SK-N-SH treated with all-trans-retinoic acid at 6 μM for 48 hours (cell line): ENCODE data around the gene ZNF514.

Experiments
- ATAC-seq: fragments of 200-7000 bp; cut with Tn5 transposase; 3 replicates; pipeline ENCODE4 v1.9.1; 2020; ENCODE audit warnings: mild to moderate bottlenecking, moderate library complexity
- ARNTL ChIP-seq: fragments of 450-650 bp; formaldehyde crosslinking; IDR thresholded peaks from 2 replicates; pipeline ENCODE4 v1.5.0; 2020; ENCODE audit warnings: low read depth, mild to moderate bottlenecking, moderate library complexity, borderline replicate concordance
- BACH2 ChIP-seq: fragments of 250-450 bp; sonication (Bioruptor Pico); IDR thresholded peaks from 2 replicates; pipeline ENCODE4 v1.9.0; 2021; ENCODE audit warnings: mild to moderate bottlenecking, borderline replicate concordance
- CREB5 ChIP-seq: fragments of 250-450 bp; sonication (Bioruptor Pico); IDR thresholded peaks from 2 replicates; pipeline ENCODE4 v1.5.1; 2020; ENCODE audit warnings: low read depth, mild to moderate bottlenecking, moderate library complexity
- CSDC2 ChIP-seq: fragments of 250-450 bp; sonication (Bioruptor Pico); IDR thresholded peaks from 2 replicates; pipeline ENCODE4 v1.5.0; 2020; ENCODE audit warnings: mild to moderate bottlenecking, moderate library complexity
- CSRNP3 ChIP-seq: fragments of 250-450 bp; sonication (Bioruptor Pico); IDR thresholded peaks from 2 replicates; pipeline ENCODE4 v1.5.1; 2021; ENCODE audit warnings: mild to moderate bottlenecking, moderate library complexity
- GLIS3 ChIP-seq: fragments of 250-450 bp; sonication (Bioruptor Pico); IDR thresholded peaks from 2 replicates; pipeline ENCODE4 v1.5.0; 2020; ENCODE audit warnings: mild to moderate bottlenecking, moderate library complexity
- ISL1 ChIP-seq: fragments of 250-450 bp; sonication (Bioruptor Pico); IDR thresholded peaks from 2 replicates; pipeline ENCODE4 v2.1.2; 2022; ENCODE audit warnings: mild to moderate bottlenecking, moderate library complexity
- OSR1 ChIP-seq: fragments of 250-450 bp; sonication (Bioruptor Pico); IDR thresholded peaks from 2 replicates; pipeline ENCODE4 v1.8.0; 2022; ENCODE audit warnings: moderate library complexity, mild to moderate bottlenecking, inconsistent platforms
- PATZ1 ChIP-seq: fragments of 250-450 bp; sonication (Bioruptor Pico); IDR thresholded peaks from 2 replicates; pipeline ENCODE4 v1.8.0; 2020; ENCODE audit warnings: mild to moderate bottlenecking, moderate library complexity, borderline replicate concordance
- PPARA ChIP-seq: fragments of 250-450 bp; sonication (Bioruptor Pico); IDR thresholded peaks from 2 replicates; pipeline ENCODE4 v1.5.0; 2020; ENCODE audit warnings: mild to moderate bottlenecking, borderline replicate concordance
- RARB ChIP-seq: fragments of 250-450 bp; sonication (Bioruptor Pico); IDR thresholded peaks from 2 replicates; pipeline ENCODE4 v1.8.0; 2021; ENCODE audit warnings: mild to moderate bottlenecking, moderate library complexity
- TCF4 ChIP-seq: fragments of 250-450 bp; sonication (Bioruptor Pico); IDR thresholded peaks from 2 replicates; pipeline ENCODE4 v1.8.0; 2021; ENCODE audit warnings: mild to moderate bottlenecking, moderate library complexity, borderline replicate concordance
- TOX ChIP-seq: fragments of 250-450 bp; sonication (Bioruptor Pico); IDR thresholded peaks from 2 replicates; pipeline ENCODE4 v1.8.0; 2021; ENCODE audit warnings: mild to moderate bottlenecking, moderate library complexity, borderline replicate concordance
- TSHZ2 ChIP-seq: fragments of 250-450 bp; sonication (Bioruptor Pico); IDR thresholded peaks from 2 replicates; pipeline ENCODE4 v1.5.0; 2020; ENCODE audit warnings: mild to moderate bottlenecking, moderate library complexity
- ZC3H10 ChIP-seq: fragments of 250-450 bp; sonication (Bioruptor Pico); IDR thresholded peaks from 2 replicates; pipeline ENCODE4 v1.5.1; 2021; ENCODE audit warnings: mild to moderate bottlenecking, moderate library complexity
- ZFP3 ChIP-seq: fragments of 250-450 bp; sonication (Bioruptor Pico); IDR thresholded peaks from 2 replicates; pipeline ENCODE4 v1.5.0; 2020; ENCODE audit warnings: mild to moderate bottlenecking, moderate library complexity
- ZFP30 ChIP-seq: fragments of 450-650 bp; formaldehyde crosslinking; IDR thresholded peaks from 2 replicates; pipeline ENCODE4 v1.5.0; 2022; ENCODE audit warnings: mild to moderate bottlenecking, moderate library complexity
- ZNF565 ChIP-seq: fragments of 450-650 bp; formaldehyde crosslinking; conservative IDR thresholded peaks from 2 replicates; pipeline ENCODE4 v1.5.0; 2020; ENCODE audit warnings: low read depth, mild to moderate bottlenecking, moderate library complexity
- ZNF70 ChIP-seq: fragments of 450-650 bp; formaldehyde crosslinking; IDR thresholded peaks from 2 replicates; pipeline ENCODE4 v1.5.0; 2020; ENCODE audit warnings: mild to moderate bottlenecking, moderate library complexity
- ZNF8 ChIP-seq: fragments of 450-650 bp; formaldehyde crosslinking; IDR thresholded peaks from 2 replicates; pipeline ENCODE4 v1.5.0; 2020; ENCODE audit warnings: mild to moderate bottlenecking, moderate library complexity

The ZNF514 gene

GRCh38 chr2:95207111-95207961 lies 47.7 kb upstream of the ZNF514 start, which contains the start of gene ZNF892:
Gene ZNF892 (plus strand): TSS chr2:95207521. CDS start chr2:95207816, 295 bp downstream.
- no peak for TF ChIP-seq ARNTL (CRISPR knock-in tag)
- no peak for TF ChIP-seq ZNF70
- no peak for TF ChIP-seq CSRNP3
- no peak for TF ChIP-seq ZC3H10 (CRISPR knock-in tag)
- no peak for TF ChIP-seq ISL1
- TF ChIP-seq ZNF565 (CRISPR knock-in tag) = no peak
- peak; percentile 45; the same call in 1 of the 2 replicates for TF ChIP-seq ZFP3 (CRISPR knock-in tag)
- TF ChIP-seq, all 23 proteins: peak for 1
- ATAC-seq = peak; percentile 98

- TF ChIP-seq BACH2 (CRISPR knock-in tag) (no peak), ZNF565 (CRISPR knock-in tag) (no peak), ZFP30 (CRISPR knock-in tag) (no peak), OSR1 (CRISPR knock-in tag) (no peak), RARB (CRISPR knock-in tag) (no peak), TOX (CRISPR knock-in tag) (no peak), GLIS3 (CRISPR knock-in tag) (no peak), PATZ1 (CRISPR knock-in tag) (no peak), CSDC2 (CRISPR knock-in tag) (no peak), CREB5 (CRISPR knock-in tag) (no peak), PPARA (CRISPR knock-in tag) (no peak), TSHZ2 (CRISPR knock-in tag) (no peak), ISL1 (no peak)
- ATAC-seq = no peak
Measured at GRCh38 chr2:95206096-95206495, 46.4 kb upstream of the ZNF514 start.

- TF ChIP-seq TOX (CRISPR knock-in tag) (no peak), ZNF565 (CRISPR knock-in tag) (no peak), TCF4 (CRISPR knock-in tag) (no peak), PATZ1 (CRISPR knock-in tag) (no peak), RARB (CRISPR knock-in tag) (no peak), ZNF8 (CRISPR knock-in tag) (no peak), CSDC2 (CRISPR knock-in tag) (no peak), GLIS3 (CRISPR knock-in tag) (no peak), ZFP30 (CRISPR knock-in tag) (no peak), BACH2 (CRISPR knock-in tag) (no peak), CREB5 (CRISPR knock-in tag) (no peak), PPARA (CRISPR knock-in tag) (no peak), ZC3H10 (CRISPR knock-in tag) (no peak)
- TF ChIP-seq, all 23 proteins: peak for 0
- ATAC-seq = no peak
Measured at GRCh38 chr2:95204396-95204795, 44.7 kb upstream of the ZNF514 start.
